Uterus (tissue), 2 donors: Measurements from ENCODE around the gene GZMA.

Experiments
- POLR2A ChIP-seq, 2 donors: fragments of 450-650 bp; IDR thresholded peaks; one replicate each; pipeline ENCODE4 v1.6.1; 2016; ENCODE audit warnings: antibody characterized with exemption in 2 of 2, mild to moderate bottlenecking in 1 of 2, moderate library complexity in 1 of 2
- TF ChIP-seq, protein P1 (sequence below), 4 experiments: fragments of 200-600 bp in 2 of 4; fragments of 450-650 bp in 2 of 4; sonication (generic) in 2 of 4; IDR thresholded peaks; one replicate each; pipeline ENCODE4 v1.5.1; 2016 to 2019; ENCODE audit warnings: antibody characterized with exemption in 4 of 4, mild to moderate bottlenecking in 2 of 4, moderate library complexity in 1 of 4

DNA sequence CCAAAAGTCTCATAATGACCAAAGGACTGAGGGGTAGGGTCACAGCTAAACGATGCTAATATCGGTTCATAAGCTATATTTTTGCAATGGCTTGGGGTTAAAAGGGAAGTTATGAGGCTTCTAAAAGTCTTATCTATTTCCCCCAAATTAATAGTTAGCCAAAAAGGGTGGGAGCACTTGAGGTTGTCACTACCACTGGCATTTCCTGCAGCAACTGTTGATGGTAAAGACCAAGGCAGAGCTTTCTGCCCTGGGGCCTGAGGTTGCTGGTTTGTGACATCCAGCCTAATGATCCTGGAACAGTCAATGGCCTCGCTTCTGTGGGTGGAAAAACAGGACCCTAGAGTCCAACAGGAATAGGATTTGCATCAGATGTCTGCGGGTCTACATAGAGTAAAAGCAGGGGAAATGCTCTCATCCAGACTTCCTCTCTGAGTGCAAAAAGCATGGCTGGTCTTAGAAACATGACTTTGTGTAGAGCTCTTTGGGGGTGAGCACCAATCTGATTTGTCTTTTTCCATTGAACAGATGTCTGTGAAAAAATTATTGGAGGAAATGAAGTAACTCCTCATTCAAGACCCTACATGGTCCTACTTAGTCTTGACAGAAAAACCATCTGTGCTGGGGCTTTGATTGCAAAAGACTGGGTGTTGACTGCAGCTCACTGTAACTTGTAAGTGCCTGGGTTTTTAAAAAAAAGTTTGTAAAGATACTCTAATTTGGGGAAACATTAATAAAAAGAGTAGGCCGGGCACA, 2.7 kb downstream of the GZMA start:
- TF ChIP-seq, protein P1, sequence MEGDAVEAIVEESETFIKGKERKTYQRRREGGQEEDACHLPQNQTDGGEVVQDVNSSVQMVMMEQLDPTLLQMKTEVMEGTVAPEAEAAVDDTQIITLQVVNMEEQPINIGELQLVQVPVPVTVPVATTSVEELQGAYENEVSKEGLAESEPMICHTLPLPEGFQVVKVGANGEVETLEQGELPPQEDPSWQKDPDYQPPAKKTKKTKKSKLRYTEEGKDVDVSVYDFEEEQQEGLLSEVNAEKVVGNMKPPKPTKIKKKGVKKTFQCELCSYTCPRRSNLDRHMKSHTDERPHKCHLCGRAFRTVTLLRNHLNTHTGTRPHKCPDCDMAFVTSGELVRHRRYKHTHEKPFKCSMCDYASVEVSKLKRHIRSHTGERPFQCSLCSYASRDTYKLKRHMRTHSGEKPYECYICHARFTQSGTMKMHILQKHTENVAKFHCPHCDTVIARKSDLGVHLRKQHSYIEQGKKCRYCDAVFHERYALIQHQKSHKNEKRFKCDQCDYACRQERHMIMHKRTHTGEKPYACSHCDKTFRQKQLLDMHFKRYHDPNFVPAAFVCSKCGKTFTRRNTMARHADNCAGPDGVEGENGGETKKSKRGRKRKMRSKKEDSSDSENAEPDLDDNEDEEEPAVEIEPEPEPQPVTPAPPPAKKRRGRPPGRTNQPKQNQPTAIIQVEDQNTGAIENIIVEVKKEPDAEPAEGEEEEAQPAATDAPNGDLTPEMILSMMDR (IDR thresholded peaks at IDR 0.05), result no peak
- no peak for TF ChIP-seq POLR2A (IDR thresholded peaks at IDR 0.05)
